Cerebellar nuclear complex (tissue), 1 donor: Measurements from ENCODE around the gene SLC5A6.
"Not testable (repeated sequence)": the region's sequence is repeated elsewhere in the genome, so short reads cannot be mapped to it uniquely, and the experiment has no call there.

Source experiments
- DNase-seq, 2 experiments: peaks; one replicate each; lab custom pipeline; 2025; lab: John Stamatoyannopoulos, UW

The SLC5A6 gene

GRCh38 chr2:27205206-27205605 is 6.9 kb downstream of the SLC5A6 start:
- no peak for DNase-seq

- DNase-seq, result no peak
Measured at GRCh38 chr2:27204566-27204965, 7.5 kb downstream of the SLC5A6 start.

GRCh38 chr2:27203741-27204140 is 8.3 kb downstream of the SLC5A6 start:
- no peak for DNase-seq

- DNase-seq, result no peak
Measured at GRCh38 chr2:27202854-27203253, 9.2 kb downstream of the SLC5A6 start.

GRCh38 chr2:27201675-27202074 is 10.4 kb downstream of the SLC5A6 start:
- no peak for DNase-seq

GRCh38 chr2:27199241-27199640 is 12.8 kb downstream of the SLC5A6 start:
- DNase-seq, result no peak

DNA sequence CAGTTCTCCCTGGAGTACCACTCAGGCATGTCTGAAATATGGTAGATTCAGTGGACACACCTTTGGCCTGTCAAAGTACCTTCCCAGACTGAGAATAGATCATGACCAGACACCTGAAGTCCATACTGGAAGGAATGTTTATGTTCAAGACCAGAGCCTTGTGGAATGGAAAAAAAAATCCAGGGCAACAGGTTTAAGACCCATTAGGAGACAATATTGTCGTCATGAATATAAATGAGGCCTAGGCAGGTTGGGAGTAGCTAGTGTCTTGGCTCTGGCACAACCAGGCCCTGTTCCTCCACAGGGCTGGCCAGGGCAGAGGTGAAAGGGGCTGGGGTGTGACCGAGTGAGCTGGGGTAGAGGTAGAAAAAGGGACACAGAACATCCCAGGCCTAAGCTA is 13.4 kb downstream of the SLC5A6 start:
- DNase-seq, result no peak

- not testable (repeated sequence) for DNase-seq
Measured at GRCh38 chr2:27198068-27198467, 14.0 kb downstream of the SLC5A6 start.

DNA sequence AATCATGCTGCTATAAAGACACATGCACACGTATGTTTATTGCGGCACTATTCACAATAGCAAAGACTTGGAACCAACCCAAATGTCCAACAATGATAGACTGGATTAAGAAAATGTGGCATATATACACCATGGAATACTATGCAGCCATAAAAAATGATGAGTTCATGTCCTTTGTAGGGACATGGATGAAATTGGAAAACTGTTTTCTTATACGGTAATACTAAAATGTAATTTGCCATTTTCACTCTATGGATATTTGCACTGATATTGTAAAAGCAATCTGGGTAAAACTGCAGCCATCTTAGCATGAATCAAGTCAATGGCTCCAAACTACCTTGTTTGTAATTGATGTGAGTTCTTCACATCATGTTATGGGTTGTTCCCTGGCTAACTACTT is 16.3 kb downstream of the SLC5A6 start:
- not testable (repeated sequence) for DNase-seq

DNA sequence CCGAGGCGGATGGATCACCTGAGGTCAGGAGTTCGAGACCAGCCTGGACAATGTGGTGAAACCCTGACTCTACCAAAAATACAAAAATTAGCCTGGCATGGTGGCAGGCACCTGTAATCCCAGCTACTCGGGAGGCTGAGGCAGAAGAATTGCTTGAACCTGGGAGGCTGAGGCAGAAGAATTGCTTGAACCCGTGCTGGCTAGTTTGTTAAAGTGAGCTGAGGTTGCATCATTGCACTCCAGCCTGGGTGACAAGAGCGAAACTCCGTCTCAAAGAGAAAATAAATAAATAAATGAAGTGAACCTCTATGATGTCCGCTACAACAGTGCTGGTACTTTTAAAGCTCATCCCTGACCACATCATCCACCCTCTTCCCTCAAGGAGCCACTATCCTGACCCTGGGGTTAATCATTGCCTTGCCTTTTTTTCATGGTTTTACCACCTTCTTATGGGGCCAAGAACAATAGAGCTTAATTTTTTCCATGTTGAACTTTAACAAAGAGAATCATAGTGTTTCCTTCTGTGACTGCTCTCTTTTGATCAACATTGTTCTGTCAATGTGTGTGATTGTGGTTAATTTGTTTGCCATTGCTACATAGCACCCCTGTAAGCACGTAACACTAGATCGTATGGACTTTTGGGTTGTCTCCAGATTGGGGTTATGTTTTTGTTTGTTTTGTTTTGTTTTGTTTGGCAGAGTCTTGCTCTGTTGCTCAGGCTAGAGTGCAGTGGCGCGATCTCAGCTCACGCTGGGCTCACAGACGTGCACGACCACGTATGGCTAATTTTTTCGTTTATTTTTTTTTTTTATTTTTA is 17.3 kb downstream of the SLC5A6 start:
- DNase-seq, result no peak

GRCh38 chr2:27191070-27191829 is 20.8 kb downstream of the SLC5A6 start:
- DNase-seq, result peak in 1 of 2 experiments; percentile 3

GRCh38 chr2:27189989-27190388 is 22.1 kb downstream of the SLC5A6 start:
- DNase-seq, result no peak

DNA sequence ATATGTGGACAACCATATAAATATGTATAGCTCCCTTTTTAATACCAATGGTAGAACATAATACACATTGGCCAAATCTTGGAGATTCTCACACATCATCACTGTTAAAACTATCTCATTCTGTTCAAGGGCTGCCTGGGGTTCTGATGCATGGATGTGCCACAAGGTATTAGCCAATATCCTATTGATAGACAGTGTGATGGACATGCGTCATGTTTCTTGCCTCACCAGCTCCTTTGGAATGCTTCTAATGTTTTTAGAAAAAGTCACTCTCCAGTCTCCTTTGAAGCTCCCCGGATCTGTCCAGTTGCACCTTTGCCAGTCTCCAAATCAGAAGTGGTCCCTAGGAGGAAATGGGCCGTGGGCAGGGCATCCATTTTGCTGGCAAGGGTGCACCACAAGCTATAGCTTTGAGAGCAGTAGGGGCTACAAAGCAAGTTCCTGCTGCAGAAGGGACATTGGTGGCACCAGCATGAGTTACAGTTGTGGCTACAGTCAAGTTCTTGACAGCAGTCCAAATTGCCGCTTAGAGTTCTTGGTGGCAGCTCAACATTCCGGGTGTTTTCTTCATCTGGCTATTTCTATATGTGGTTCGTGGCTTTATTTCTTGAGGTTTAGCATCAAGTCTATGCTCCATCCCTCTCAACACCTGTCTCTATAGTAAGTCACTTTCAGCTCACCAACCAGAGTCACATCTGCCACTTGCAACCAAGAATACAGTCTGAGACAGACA is 25.3 kb downstream of the SLC5A6 start:
- no peak for DNase-seq

GRCh38 chr2:27185331-27186026 is 26.6 kb downstream of the SLC5A6 start:
- DNase-seq, result no peak

GRCh38 chr2:27184115-27184514 is 28.0 kb downstream of the SLC5A6 start:
- no peak for DNase-seq

DNA sequence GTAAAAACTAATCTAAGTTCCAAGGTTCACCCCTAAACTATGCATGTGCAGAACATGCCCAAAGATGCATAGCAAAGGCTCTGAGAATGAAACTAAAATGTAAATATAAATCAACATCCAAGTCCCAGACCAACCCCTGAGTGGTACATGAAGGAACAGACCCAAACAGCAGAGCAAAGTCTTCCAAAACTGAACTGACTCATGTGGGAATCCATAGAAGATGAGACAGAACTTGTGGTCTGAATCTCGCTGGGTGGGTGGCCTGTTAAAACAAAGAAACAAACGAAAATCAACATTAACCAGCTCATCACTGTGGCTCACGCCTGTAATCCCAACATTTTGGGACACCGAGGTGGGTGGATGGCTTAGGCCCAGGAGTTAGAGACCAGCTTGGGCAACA is 29.7 kb downstream of the SLC5A6 start:
- no peak for DNase-seq

DNA sequence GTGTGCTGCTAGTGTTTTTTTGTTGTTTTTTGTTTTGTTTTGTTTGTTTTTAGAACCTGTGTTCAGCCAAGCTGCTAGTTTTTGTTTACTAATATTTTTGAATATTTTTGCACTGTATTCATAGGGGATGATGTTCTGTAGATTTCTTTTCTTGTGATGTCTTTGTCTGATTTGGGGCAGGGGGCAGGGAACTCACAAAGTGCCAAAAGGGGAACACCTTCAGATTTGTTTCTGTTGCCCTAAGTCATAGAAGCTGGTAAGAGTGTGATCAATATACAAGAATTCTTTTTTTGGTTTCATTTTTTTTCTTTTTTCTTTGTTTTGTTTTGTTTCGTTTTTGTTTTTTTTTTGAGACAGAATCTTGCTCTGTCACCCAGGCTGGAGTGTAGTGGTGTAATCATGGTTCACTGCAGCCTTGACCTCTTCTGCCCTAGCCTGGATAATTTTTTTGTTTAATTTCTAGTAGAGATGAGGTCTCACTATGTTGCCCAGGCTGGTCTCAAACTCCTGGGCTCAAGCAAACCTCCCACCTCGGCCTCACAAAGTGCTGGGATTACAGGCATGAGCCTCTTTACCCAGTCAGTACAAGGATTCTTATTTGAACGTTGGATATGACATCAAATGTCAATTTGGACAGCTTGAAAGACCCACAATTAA is 32.6 kb downstream of the SLC5A6 start:
- DNase-seq, result no peak

DNA sequence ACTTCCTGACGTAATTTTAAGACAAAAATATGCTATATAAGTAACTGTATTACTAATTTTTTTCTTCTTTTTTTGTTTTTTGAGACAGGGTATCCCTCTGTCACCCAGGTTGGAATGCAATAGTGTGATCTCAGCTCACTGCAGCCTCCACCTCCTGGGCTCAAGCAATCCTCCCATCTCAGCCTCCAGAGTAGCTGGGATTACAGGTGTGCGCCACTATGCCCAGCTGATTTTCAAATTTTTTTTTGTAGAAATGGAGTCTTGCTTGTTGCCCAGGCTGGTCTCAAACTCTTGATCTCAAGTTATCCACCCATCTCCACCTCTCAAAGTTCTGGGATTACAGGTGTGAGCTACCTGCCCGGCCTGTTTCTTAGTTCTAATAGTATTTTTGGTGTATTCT is 33.6 kb downstream of the SLC5A6 start:
- no peak for DNase-seq

- no peak for DNase-seq
Measured at GRCh38 chr2:27177441-27178351, 34.4 kb downstream of the SLC5A6 start.

DNA sequence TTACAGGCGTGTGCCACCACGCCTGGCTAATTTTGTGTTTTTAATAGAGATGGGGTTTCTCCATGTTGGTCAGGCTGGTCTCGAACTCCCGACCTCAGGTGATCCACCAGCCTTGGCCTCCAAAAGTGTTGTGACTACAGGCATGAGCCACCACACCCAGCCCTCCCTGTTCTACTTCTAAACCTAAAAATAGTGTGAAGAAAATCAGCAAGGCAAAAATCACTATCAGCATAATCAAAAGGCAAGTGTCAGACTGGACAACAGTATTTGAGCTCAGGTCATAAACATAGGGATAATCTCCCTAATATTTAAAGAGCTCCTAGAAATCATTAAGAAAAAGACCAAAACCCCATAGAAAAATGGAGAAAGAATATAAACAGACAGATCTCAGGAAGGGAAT is 36.3 kb downstream of the SLC5A6 start:
- DNase-seq, result not testable (repeated sequence)
